H1 (cell line): Measurements from ENCODE around the gene KCNJ4. TPM values are rescaled to one million over a fixed set of nuclear protein-coding genes. Genes with fewer than 3 reads are reported as not detected.

Experiments
- ASH2L ChIP-seq: fragments of 200-600, 300-600 bp; sonication (generic); IDR thresholded peaks from one replicate; pipeline ENCODE4 v1.7.1; 2017; ENCODE audit warnings: low read length
- CEBPB ChIP-seq: IDR thresholded peaks from 2 replicates; pipeline ENCODE4 v1.6.1; 2012; ENCODE audit warnings: low read depth, low read length
- polyA plus RNA-seq, 7 experiments: library from polyadenylated mRNA; depleted of rRNA in 3 of 7; stranded (reverse) in 5 of 7; unstranded in 2 of 7; fragments of >200 nt in 5 of 7; fragments of 200-250 nt in 2 of 7; gene quantifications; 1 replicate in 5 of 7; 2 replicates in 1 of 7; 4 replicates in 1 of 7; pipeline versions ENCODE4 v1.2.1 to v1.2.3, GENCODE V29; 2011 to 2013; ENCODE audit warnings: missing spikeins in 2 of 7, mixed read lengths in 2 of 7
- total RNA-seq: library from RNA; stranded (reverse); fragmentation: NEBNext Ultra II Directional; extraction: Animal tissue kit (Norgen Biotek cat#: 25700); gene quantifications from 2 replicates; pipeline ENCODE4 v1.2.1, GENCODE V29; 2021

KCNJ4 gene
- total and polyA plus RNA-seq, 2 of the 8 experiments (the other 6 are each of a cell fraction or from before 2014, with no cell fraction given), result 1.4 to 2.2 TPM

GRCh38 chr22:38450234-38450797 is 4.7 kb downstream of the KCNJ4 start (continued):
- TF ChIP-seq ASH2L (no peak), CEBPB (no peak)
